ENCODE results near the gene SLC29A1.

The SLC29A1 gene

DNA sequence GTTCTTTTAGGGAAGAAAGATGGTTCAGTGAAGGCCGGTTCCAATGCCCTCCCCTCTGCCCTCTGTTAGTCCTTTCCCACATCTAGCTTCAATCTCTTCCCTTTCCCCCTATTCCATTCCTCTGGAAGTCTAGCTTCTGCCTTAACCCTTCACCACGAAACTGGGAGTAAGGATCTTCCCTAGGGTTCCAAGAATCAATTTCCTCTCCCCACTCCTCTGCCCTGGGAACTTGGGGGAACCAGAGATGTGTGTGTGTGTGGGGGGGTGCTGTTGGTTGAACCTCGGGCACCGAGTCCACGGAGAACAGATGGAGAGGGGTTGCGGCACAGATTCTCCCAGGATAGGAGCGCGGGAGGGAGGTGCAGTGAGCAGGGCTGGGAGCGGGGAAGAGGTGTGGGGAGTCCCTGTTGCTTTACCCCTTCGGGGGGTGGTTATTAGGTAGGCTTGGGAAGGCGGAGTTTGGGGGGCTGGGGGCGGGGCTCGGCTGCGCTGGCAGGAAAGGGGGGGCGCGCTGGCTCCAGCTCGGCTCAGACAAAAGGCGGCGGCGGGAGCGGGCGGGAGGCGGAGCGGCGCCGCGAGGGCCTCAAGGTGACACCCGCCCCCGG lies 46.6 kb downstream of the SLC29A1 start, which contains the start of gene TMEM151B:
Gene TMEM151B (plus strand): TSS at position 530 of the 605 bp plus-strand sequence. CDS start 293 bp downstream, outside the sequence.
- TF ChIP-seq, protein P1, sequence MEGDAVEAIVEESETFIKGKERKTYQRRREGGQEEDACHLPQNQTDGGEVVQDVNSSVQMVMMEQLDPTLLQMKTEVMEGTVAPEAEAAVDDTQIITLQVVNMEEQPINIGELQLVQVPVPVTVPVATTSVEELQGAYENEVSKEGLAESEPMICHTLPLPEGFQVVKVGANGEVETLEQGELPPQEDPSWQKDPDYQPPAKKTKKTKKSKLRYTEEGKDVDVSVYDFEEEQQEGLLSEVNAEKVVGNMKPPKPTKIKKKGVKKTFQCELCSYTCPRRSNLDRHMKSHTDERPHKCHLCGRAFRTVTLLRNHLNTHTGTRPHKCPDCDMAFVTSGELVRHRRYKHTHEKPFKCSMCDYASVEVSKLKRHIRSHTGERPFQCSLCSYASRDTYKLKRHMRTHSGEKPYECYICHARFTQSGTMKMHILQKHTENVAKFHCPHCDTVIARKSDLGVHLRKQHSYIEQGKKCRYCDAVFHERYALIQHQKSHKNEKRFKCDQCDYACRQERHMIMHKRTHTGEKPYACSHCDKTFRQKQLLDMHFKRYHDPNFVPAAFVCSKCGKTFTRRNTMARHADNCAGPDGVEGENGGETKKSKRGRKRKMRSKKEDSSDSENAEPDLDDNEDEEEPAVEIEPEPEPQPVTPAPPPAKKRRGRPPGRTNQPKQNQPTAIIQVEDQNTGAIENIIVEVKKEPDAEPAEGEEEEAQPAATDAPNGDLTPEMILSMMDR (conservative IDR thresholded peaks at IDR 0.05; ENCODE audit: control insufficient read depth, insufficient read depth, low read depth, low read length) = no peak
- no peak within 1 kb of the TSS for H3K4me3 ChIP-seq (ENCODE audit: control insufficient read depth, low read depth, low read length)
- no peak for DNase-seq (ENCODE audit: low read depth)

- no peak for DNase-seq (ENCODE audit: low read depth)
- no peak overlapping the region for H3K4me3 ChIP-seq (ENCODE audit: control insufficient read depth, low read depth, low read length)
- TF ChIP-seq, protein P1 (conservative IDR thresholded peaks at IDR 0.05; ENCODE audit: control insufficient read depth, insufficient read depth, low read depth, low read length) = no peak
These were observed 47.4 kb downstream of the SLC29A1 start for GRCh38 chr6:44270526-44271405.

DNA sequence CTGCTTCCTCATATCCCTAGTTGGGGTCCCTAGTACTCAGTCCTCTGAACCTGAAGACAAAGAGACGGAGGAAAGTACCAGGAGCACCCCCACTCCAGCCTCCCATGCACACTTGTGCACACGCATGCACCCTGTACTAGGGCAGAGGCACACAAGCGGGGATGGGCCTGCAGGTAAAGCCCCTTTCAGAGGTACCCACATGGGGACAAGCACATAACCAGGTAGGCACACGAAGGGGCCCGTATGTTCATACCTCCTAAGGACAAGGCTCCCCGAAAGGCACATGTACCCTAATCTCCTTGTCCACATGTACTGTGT lies 48.0 kb downstream of the SLC29A1 start:
- TF ChIP-seq, protein P1 (conservative IDR thresholded peaks at IDR 0.05; ENCODE audit: control insufficient read depth, insufficient read depth, low read depth, low read length) = no peak
- no peak for DNase-seq (ENCODE audit: low read depth)
- no peak overlapping the region for H3K4me3 ChIP-seq (ENCODE audit: control insufficient read depth, low read depth, low read length)

DNA sequence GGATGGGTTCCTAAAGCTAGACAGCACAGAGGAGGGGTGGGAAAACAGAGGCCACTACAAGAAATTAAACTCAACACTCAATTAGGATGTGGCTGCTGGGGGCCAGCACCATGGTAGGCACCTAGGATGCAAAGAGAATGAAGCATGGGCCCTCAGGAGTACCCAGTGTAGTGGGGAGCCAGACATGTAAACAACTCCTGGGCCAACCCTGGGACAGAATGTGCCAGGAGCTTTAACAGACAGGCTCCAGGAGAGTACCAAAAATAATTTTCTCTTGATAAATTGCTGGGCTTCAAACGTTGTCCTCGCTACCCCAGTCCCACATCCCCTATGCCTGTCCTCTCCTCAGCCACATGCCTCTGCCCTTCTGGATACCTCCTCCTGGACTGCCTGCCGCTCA lies 48.5 kb downstream of the SLC29A1 start:
- TF ChIP-seq, protein P1 (conservative IDR thresholded peaks at IDR 0.05; ENCODE audit: control insufficient read depth, insufficient read depth, low read depth, low read length) = no peak
- no peak for DNase-seq (ENCODE audit: low read depth)

GRCh38 chr6:44272529-44272928 lies 49.1 kb downstream of the SLC29A1 start:
- TF ChIP-seq, protein P1 (conservative IDR thresholded peaks at IDR 0.05; ENCODE audit: control insufficient read depth, insufficient read depth, low read depth, low read length) = no peak
- DNase-seq (ENCODE audit: low read depth) = no peak
- no peak overlapping the region for H3K4me3 ChIP-seq (ENCODE audit: control insufficient read depth, low read depth, low read length)

More for the DNA sequence above, 48.5 kb downstream of the SLC29A1 start:
- no peak overlapping the region for H3K4me3 ChIP-seq (ENCODE audit: control insufficient read depth, low read depth, low read length)

DNA sequence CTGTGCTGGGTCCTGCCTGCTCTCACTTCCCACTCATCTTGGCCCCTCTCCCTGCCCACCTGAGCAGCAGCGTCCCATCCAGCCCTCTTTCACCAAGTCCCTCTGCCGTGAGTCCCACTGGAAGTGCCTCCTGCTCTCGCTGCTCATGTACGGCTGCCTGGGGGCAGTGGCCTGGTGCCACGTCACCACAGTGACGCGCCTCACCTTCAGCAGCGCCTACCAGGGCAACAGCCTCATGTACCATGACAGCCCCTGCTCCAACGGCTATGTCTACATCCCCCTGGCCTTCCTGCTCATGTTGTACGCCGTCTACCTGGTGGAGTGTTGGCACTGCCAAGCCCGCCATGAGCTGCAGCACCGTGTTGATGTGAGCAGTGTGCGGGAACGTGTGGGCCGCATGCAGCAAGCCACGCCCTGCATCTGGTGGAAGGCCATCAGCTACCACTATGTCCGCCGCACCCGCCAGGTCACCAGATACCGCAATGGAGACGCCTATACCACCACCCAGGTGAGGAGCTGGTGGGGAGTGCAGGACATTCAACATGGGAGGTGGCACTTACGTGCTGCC lies 49.7 kb downstream of the SLC29A1 start:
- TF ChIP-seq, protein P1 (conservative IDR thresholded peaks at IDR 0.05; ENCODE audit: control insufficient read depth, insufficient read depth, low read depth, low read length) = no peak
- DNase-seq (ENCODE audit: low read depth) = no peak

More for the DNA sequence above, 49.7 kb downstream of the SLC29A1 start:
- no peak overlapping the region for H3K4me3 ChIP-seq (ENCODE audit: control insufficient read depth, low read depth, low read length)
